SK-N-SH (cell line): ENCODE measurements around the gene AFAP1. TPM values are rescaled to one million over a fixed set of nuclear protein-coding genes. Genes with fewer than 3 reads are reported as not detected.

ENCODE experiments used
- CTCF ChIA-PET: fragments of 300-600, 350-600 bp; formaldehyde crosslinking; extraction: SDS; loops from one replicate; lab custom pipeline; 2021; lab: Yijun Ruan, JAX
- POLR2A ChIA-PET: fragments of 350-600 bp; sonication (Branson Sonifier 250); formaldehyde crosslinking; extraction: SDS; loops from one replicate; lab custom pipeline; 2020; ENCODE audit warnings: antibody characterized with exemption, inconsistent platforms; lab: Yijun Ruan, JAX
- DNase-seq: peaks from one replicate; pipeline ENCODE4 v3.0.0; 2012
- H2AFZ ChIP-seq: fragments of 200-600 bp; sonication (generic); 2 replicates; pipeline ENCODE4 v1.8.1; 2016; ENCODE audit warnings: antibody characterized with exemption, mild to moderate bottlenecking, low read depth
- H3F3A ChIP-seq: fragments of 200-600 bp; sonication (generic); replicated peaks from 2 replicates; pipeline ENCODE3; 2016; ENCODE audit warnings: antibody characterized with exemption, mild to moderate bottlenecking; ENCODE audit not compliant: insufficient read depth
- H3K27ac ChIP-seq, 2 experiments: fragments of 200-500 bp in 1 of 2; fragments of 200-600 bp in 1 of 2; sonication (Bioruptor generic) in 1 of 2; sonication (generic), shearing (Covaris generic) in 1 of 2; 2 replicates each; pipeline versions ENCODE4 v1.5.1 to v1.6.1; 2014 to 2016; ENCODE audit warnings: low read depth in 2 of 2, inconsistent platforms in 1 of 2, low read length in 1 of 2, mild to moderate bottlenecking in 1 of 2, mixed read lengths in 1 of 2
- H3K27me3 ChIP-seq: fragments of 200-600 bp; sonication (generic), shearing (Covaris generic); 2 replicates; pipeline ENCODE4 v1.6.1; 2016; ENCODE audit warnings: mixed run types; ENCODE audit not compliant: insufficient read depth
- H3K36me3 ChIP-seq, 2 experiments: fragments of 200-500 bp in 1 of 2; fragments of 200-600 bp in 1 of 2; sonication (Bioruptor generic) in 1 of 2; sonication (generic) in 1 of 2; replicated peaks in 1 of 2; 2 replicates each; pipeline versions ENCODE3 to v1.5.1; 2014 to 2016; ENCODE audit warnings: low read length in 1 of 2, mild to moderate bottlenecking in 1 of 2; ENCODE audit not compliant: insufficient read depth in 2 of 2, control insufficient read depth in 1 of 2
- H3K4me1 ChIP-seq, 2 experiments: fragments of 200-500 bp in 1 of 2; fragments of 200-600 bp in 1 of 2; sonication (Bioruptor generic) in 1 of 2; sonication (generic), shearing (Covaris generic) in 1 of 2; 2 replicates each; pipeline versions ENCODE4 v1.5.1 to v1.6.1; 2014 to 2016; ENCODE audit warnings: low read depth in 1 of 2, low read length in 1 of 2, mixed run types in 1 of 2; ENCODE audit not compliant: insufficient read depth in 2 of 2, control insufficient read depth in 1 of 2
- H3K4me2 ChIP-seq: fragments of 200-600 bp; sonication (generic), shearing (Covaris generic); 2 replicates; pipeline ENCODE4 v1.6.1; 2017; ENCODE audit warnings: mixed run types
- H3K4me3 ChIP-seq, 2 experiments: fragments of 200-500 bp in 1 of 2; fragments of 200-600 bp in 1 of 2; sonication (Bioruptor generic) in 1 of 2; sonication (generic), shearing (Covaris generic) in 1 of 2; 2 replicates each; pipeline versions ENCODE4 v1.5.1 to v1.8.1; 2014 to 2016; ENCODE audit warnings: low read depth in 2 of 2, inconsistent platforms in 1 of 2, low read length in 1 of 2, mild to moderate bottlenecking in 1 of 2, mixed read lengths in 1 of 2, moderate library complexity in 1 of 2
- H3K79me2 ChIP-seq: fragments of 200-600 bp; sonication (generic); 2 replicates; pipeline ENCODE4 v1.8.1; 2017; ENCODE audit warnings: mild to moderate bottlenecking; ENCODE audit not compliant: insufficient read depth
- H3K9ac ChIP-seq: fragments of 200-600 bp; sonication (generic); 2 replicates; pipeline ENCODE4 v1.6.1; 2017; ENCODE audit warnings: mixed run types
- H3K9me2 ChIP-seq: fragments of 200-600 bp; sonication (generic); 2 replicates; pipeline ENCODE4 v1.6.1; 2017; ENCODE audit warnings: mixed run types
- H3K9me3 ChIP-seq: fragments of 200-600 bp; sonication (generic); 2 replicates; pipeline ENCODE4 v1.6.1; 2017; ENCODE audit warnings: mixed run types, mild to moderate bottlenecking, moderate library complexity
- H4K20me1 ChIP-seq: fragments of 200-600 bp; sonication (generic); 2 replicates; pipeline ENCODE4 v1.6.1; 2017; ENCODE audit warnings: mild to moderate bottlenecking, mixed run types; ENCODE audit not compliant: insufficient read depth
- CHD2 ChIP-seq: fragments of 150-350 bp; IDR thresholded peaks from 2 replicates; pipeline ENCODE4 v1.6.1; 2018; ENCODE audit warnings: low read length; ENCODE audit not compliant: partially characterized antibody
- FOSL2 ChIP-seq: IDR thresholded peaks from 2 replicates; pipeline ENCODE4 v1.4.0; 2012; ENCODE audit warnings: low read depth, mild to moderate bottlenecking, moderate library complexity, borderline replicate concordance
- NRF1 ChIP-seq: IDR thresholded peaks from 2 replicates; pipeline ENCODE4 v1.6.1; 2012; ENCODE audit warnings: low read depth, mild to moderate bottlenecking, low read length
- SIN3A ChIP-seq: IDR thresholded peaks from 2 replicates; pipeline ENCODE4 v1.6.1; 2012; ENCODE audit warnings: low read depth, mild to moderate bottlenecking, low read length, moderate library complexity, borderline replicate concordance
- YY1 ChIP-seq: IDR thresholded peaks from 2 replicates; pipeline ENCODE4 v1.4.0; 2012; ENCODE audit warnings: low read depth, mild to moderate bottlenecking
- WGBS: methylation state at CpG from one replicate; pipeline ENCODE4 v1.1.6; 2017; ENCODE audit warnings: low lambda C conversion rate; 5-methylcytosine and 5-hydroxymethylcytosine counted together
- polyA plus RNA-seq, 3 experiments: library from polyadenylated mRNA; depleted of rRNA; stranded (reverse); fragments of >200 nt; gene quantifications; 2 replicates each; pipeline ENCODE4 v1.2.3, GENCODE V29; 2012
- TF ChIP-seq, protein P1 (sequence below): IDR thresholded peaks from 2 replicates; pipeline ENCODE4 v1.6.1; 2012; ENCODE audit warnings: mild to moderate bottlenecking, low read depth, low read length, moderate library complexity
- TF ChIP-seq, protein P2 (sequence below): fragments of 200-600 bp; sonication (generic); IDR thresholded peaks from 2 replicates; pipeline ENCODE4 v1.6.1; 2017; ENCODE audit warnings: antibody characterized with exemption, mild to moderate bottlenecking, moderate library complexity

Gene AFAP1
- polyA plus RNA-seq, 1 of the 3 experiments (the other 2 are of a cell fraction), result 67.9 TPM

DNA sequence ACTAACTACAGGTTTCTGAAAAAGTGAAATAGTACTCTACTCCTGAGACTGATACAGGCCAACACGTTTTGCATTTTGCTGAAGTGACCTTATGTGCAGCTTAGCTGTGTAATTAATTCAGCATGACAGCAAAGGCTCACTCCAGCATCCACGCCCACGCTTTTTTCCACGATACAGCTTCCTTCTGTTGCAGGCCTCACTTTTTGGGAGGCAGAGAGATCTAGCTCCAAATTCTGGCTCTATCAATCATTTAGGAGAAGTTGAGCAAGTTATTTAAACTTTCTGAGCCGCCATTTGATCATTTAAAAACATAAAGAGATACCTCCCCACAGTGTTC, 160.3 kb downstream of the AFAP1 start:
- H3K9me2 ChIP-seq, result no peaks in the 10 kb centered on the region
- H3K27ac ChIP-seq, result peak overlapping the region in 1 of 2 experiments; percentile 0; a peak in 1 of 4 replicates
- H3K9ac ChIP-seq, result no peak overlapping the region
- peaks cover 91 to 93% of the 10 kb centered on the region in 2 experiments for H3K36me3 ChIP-seq
- WGBS, result 82% methylated on average over 5 of the region's 5 CpGs
- no peak overlapping the region for H3K4me2 ChIP-seq
- peaks cover 100% of the 10 kb centered on the region for H3K79me2 ChIP-seq
- H4K20me1 ChIP-seq, result peaks cover 46% of the 10 kb centered on the region
- no peak overlapping the region for H3K4me3 ChIP-seq
- H3K27me3 ChIP-seq, result no peaks in the 10 kb centered on the region
- DNase-seq, result no peak
- CTCF ChIA-PET, result interaction anchor here (1.6 to 3.9 kb wide), 4 partner anchors 9 to 24 kb away, joined by 3 to 27 read pairs (median 8); no protein-coding TSS in a partner anchor
- H3K9me3 ChIP-seq, result no peaks in the 10 kb centered on the region
- POLR2A ChIA-PET, result no interaction called here
- H3K4me1 ChIP-seq, result peaks cover 21 to 49% of the 10 kb centered on the region in 2 experiments; a peak in 3 of 4 replicates
- TF ChIP-seq YY1, result no peak
- no peak for TF ChIP-seq NRF1
- TF ChIP-seq FOSL2, result no peak
- no peak for TF ChIP-seq CHD2
- TF ChIP-seq, protein P1, sequence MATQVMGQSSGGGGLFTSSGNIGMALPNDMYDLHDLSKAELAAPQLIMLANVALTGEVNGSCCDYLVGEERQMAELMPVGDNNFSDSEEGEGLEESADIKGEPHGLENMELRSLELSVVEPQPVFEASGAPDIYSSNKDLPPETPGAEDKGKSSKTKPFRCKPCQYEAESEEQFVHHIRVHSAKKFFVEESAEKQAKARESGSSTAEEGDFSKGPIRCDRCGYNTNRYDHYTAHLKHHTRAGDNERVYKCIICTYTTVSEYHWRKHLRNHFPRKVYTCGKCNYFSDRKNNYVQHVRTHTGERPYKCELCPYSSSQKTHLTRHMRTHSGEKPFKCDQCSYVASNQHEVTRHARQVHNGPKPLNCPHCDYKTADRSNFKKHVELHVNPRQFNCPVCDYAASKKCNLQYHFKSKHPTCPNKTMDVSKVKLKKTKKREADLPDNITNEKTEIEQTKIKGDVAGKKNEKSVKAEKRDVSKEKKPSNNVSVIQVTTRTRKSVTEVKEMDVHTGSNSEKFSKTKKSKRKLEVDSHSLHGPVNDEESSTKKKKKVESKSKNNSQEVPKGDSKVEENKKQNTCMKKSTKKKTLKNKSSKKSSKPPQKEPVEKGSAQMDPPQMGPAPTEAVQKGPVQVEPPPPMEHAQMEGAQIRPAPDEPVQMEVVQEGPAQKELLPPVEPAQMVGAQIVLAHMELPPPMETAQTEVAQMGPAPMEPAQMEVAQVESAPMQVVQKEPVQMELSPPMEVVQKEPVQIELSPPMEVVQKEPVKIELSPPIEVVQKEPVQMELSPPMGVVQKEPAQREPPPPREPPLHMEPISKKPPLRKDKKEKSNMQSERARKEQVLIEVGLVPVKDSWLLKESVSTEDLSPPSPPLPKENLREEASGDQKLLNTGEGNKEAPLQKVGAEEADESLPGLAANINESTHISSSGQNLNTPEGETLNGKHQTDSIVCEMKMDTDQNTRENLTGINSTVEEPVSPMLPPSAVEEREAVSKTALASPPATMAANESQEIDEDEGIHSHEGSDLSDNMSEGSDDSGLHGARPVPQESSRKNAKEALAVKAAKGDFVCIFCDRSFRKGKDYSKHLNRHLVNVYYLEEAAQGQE, result no peak
- TF ChIP-seq SIN3A, result no peak
- TF ChIP-seq, all 33 proteins: peak for 0
- Histone ChIP-seq H2AFZ (no peak overlapping the region), H3F3A (peaks cover 32% of the 10 kb centered on the region)

DNA sequence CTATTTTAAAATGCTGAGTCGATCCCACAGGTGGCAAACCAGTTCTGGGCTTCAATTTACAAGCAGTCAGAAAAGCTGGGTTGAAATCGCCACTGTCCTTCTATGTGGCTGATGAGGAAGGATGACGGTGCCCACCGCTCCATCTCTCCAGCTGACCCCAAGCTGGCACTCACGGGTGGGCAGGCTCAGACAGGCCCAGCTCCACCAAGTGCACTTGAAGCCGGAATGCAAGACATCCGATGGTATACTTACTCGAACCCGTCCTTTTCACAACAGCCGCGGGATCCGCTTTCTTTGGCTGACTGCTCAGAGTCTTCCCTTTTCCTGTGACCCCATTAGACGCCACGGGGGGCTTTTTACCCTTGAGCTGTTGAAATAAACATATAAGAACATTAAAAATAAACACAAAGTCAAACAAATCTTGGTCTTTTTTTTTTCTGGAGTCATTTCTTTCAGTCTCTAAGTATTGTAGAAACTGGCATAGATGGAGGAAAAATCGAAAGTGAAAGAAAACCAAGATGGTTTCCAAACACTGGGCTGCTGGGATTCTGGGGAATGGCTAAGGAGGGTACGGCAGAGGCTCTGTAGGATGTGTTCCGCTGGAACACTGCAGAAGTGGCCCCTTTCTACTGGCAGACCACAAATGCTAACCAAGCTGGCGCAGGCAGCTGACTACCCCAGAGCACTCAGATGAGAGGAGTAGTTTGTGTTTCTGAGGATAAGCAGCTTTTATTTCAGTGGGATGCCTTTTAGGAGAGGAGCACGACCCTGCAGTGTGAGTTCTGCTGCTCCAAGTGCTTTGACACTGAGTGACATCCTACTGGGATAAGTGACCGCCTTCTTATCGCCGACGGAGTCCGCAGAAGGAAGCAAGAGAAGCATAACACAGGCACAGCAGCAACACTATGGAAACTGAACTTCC, 160.9 kb downstream of the AFAP1 start:
- H3K36me3 ChIP-seq, result peaks cover 92 to 94% of the 10 kb centered on the region in 2 experiments
- H3K9me2 ChIP-seq, result no peaks in the 10 kb centered on the region
- peaks cover 100% of the 10 kb centered on the region for H3K79me2 ChIP-seq
- H3K4me3 ChIP-seq, result no peak overlapping the region
- WGBS, result 89% methylated on average over 23 of the region's 24 CpGs
- H3K4me1 ChIP-seq, result peaks cover 15 to 43% of the 10 kb centered on the region in 2 experiments; a peak in 3 of 4 replicates
- no peaks in the 10 kb centered on the region for H3K27me3 ChIP-seq
- ChIA-PET POLR2A (no interaction called here), CTCF (interaction anchor here (0.6 to 3.9 kb wide), 7 partner anchors 8 to 431 kb away, joined by 3 to 27 read pairs (median 6); no protein-coding TSS in a partner anchor)
- H3K4me2 ChIP-seq, result no peak overlapping the region
- no peak overlapping the region for H3K9ac ChIP-seq
- TF ChIP-seq, protein P2, sequence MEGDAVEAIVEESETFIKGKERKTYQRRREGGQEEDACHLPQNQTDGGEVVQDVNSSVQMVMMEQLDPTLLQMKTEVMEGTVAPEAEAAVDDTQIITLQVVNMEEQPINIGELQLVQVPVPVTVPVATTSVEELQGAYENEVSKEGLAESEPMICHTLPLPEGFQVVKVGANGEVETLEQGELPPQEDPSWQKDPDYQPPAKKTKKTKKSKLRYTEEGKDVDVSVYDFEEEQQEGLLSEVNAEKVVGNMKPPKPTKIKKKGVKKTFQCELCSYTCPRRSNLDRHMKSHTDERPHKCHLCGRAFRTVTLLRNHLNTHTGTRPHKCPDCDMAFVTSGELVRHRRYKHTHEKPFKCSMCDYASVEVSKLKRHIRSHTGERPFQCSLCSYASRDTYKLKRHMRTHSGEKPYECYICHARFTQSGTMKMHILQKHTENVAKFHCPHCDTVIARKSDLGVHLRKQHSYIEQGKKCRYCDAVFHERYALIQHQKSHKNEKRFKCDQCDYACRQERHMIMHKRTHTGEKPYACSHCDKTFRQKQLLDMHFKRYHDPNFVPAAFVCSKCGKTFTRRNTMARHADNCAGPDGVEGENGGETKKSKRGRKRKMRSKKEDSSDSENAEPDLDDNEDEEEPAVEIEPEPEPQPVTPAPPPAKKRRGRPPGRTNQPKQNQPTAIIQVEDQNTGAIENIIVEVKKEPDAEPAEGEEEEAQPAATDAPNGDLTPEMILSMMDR, result no peak
- no peak for TF ChIP-seq CHD2
- TF ChIP-seq, protein P1, result no peak
- DNase-seq, result no peak
- peaks cover 52% of the 10 kb centered on the region for H4K20me1 ChIP-seq
- H3K9me3 ChIP-seq, result no peaks in the 10 kb centered on the region
- H3K27ac ChIP-seq, result peak overlapping the region in 1 of 2 experiments; percentile 18; a peak in 2 of 4 replicates
- peaks cover 37% of the 10 kb centered on the region for H3F3A ChIP-seq
- no peak overlapping the region for H2AFZ ChIP-seq
